ENCODE data around the gene JPT1.

GRCh38 chr17:75088465-75089417 is 65.6 kb downstream of the JPT1 start:
- TF ChIP-seq GATA2 (IDR thresholded peaks at IDR 0.05; ENCODE audit: low read depth, low read length) (no peak), GATA3 (IDR thresholded peaks at IDR 0.05; ENCODE audit: low read depth, low read length) (no peak)

Measured in SH-SY5Y (cell line).